Measurements from ENCODE around the gene OR6Q1.

DNA sequence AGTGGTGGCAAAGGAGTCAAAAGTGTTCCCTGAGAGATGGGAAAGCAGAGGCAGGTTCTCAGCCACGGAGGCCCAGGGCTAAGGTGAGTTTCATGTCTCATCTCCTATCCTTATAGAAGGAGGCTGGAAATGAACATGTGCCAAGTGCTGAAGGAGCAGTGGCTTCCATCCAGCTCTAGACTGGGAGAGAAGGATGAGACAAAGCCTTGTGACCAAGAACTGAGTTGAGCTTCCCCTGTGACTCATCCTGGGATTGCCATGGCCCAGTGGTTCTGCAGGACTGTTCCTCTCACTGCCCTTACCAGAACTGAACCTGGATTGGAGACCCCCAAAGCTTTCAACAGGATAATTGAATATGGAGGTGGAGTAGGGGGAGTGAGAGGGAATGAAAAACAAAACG lies 23.8 kb upstream of the OR6Q1 start:
- TF ChIP-seq CTCF (IDR thresholded peaks at IDR 0.05) = no peak
- no peak for TF ChIP-seq EZH2 (IDR thresholded peaks at IDR 0.05; ENCODE audit: borderline replicate concordance, insufficient read depth, low read depth, low read length, poor library complexity, severe bottlenecking)
